ENCODE results near the gene DUSP6.

DUSP6 gene

DNA sequence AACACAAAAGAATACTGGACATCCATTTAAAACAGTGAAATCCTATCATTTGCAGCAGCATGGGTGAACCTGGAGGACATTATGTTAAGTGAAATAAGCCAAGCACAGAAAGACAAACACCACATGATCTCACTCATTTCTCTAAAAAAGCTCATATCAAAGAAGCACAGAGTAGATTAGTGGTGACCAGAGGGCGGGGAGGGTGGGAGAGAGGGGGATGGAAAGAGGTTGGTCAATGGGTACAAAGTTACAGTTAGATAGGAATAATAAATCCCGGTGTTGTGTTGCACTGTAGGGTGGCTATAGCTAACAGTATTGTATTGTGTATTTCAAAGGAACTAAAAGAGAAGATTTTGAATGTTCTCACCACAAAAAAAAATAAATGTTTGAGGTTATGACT lies 52.4 kb downstream of the DUSP6 start:
- no peak for DNase-seq (ENCODE audit: low read depth in 1 of 2, low spot score in 1 of 2)

DNA sequence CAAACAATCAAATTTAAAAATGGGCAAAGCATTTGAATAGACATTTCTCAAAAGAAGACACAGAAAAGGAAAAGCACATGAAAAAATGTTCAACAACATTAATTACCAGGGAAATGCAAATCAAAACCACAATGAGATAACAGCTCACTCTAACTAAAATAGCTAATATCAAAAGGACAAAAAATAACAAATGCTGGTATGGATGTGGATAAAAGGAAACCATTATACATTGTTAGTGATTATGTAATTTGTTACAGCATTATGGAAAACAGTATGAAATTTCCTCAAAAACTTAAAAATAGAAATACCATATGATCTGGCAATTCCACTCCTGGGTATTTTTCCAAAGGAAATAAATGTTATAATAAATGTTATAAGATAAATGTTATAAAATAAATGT lies 52.9 kb downstream of the DUSP6 start:
- DNase-seq (ENCODE audit: low read depth in 1 of 2, low spot score in 1 of 2), result no peak

Measured in activated CD4-positive, alpha-beta T cell treated with anti-CD3 and anti-CD28 coated beads, Interleukin-2, amount 50 U/mL, for 24 hours (primary cell).